Pancreas (tissue), 10 donors: Measurements from ENCODE around the gene THOC6. TPM values are rescaled to one million over a fixed set of nuclear protein-coding genes. Genes with fewer than 3 reads are reported as not detected.
A peak's percentile ranks its signal among the peaks of the same experiment; 100 is the strongest.

Source experiments
- ATAC-seq, 4 donors: fragments of 200-7000 bp; cut with Tn5 transposase; one replicate each; pipeline versions ENCODE4 v1.8.0 to v1.9.1; 2020; ENCODE audit warnings: mild to moderate bottlenecking in 4 of 4, moderate library complexity in 4 of 4
- DNase-seq, 6 donors: peaks; one replicate each; pipeline ENCODE4 v3.0.0-alpha.2; 2020
- FAIRE-seq: peaks from 2 replicates; lab custom pipeline; 2012; peaks lifted over from hg19 to GRCh38; lab: Jason Lieb, UNC
- H3K27ac ChIP-seq, 4 donors: fragments of 200-600 bp; sonication (generic); 1 replicate in 3 of 4; 2 replicates in 1 of 4; pipeline versions ENCODE4 v1.5.0 to v1.8.0; 2020
- H3K27me3 ChIP-seq, 4 donors: fragments of 200-600 bp; one replicate each; pipeline ENCODE4 v1.8.0; 2021
- H3K36me3 ChIP-seq, 3 donors: fragments of 200-600 bp; sonication (generic) in 1 of 3; one replicate each; pipeline versions ENCODE4 v1.5.0 to v1.8.0; 2020 to 2021
- H3K4me1 ChIP-seq, 3 donors: fragments of 200-600 bp; one replicate each; pipeline ENCODE4 v1.8.0; 2021
- H3K4me3 ChIP-seq, 4 donors: fragments of 200-600 bp; sonication (generic) in 2 of 4; one replicate each; pipeline versions ENCODE4 v1.5.0 to v1.8.0; 2020 to 2021
- H3K9me3 ChIP-seq, 4 donors: fragments of 200-600 bp; one replicate each; pipeline ENCODE4 v1.8.0; 2021
- WGBS, 2 donors: extraction: QIAGEN DNeasy Blood & Tissue Kit; methylation state at CpG; one replicate each; pipeline ENCODE4 v1.1.7; 2013; 5-methylcytosine and 5-hydroxymethylcytosine counted together
- intact Hi-C, 3 donors: fragments of 100-400 bp; cut with DNase I; formaldehyde crosslinking; loops; one replicate each; pipeline versions ENCODE4 v1.11.1 to v1.14.2; 2022
- polyA plus RNA-seq, 2 donors: library from polyadenylated mRNA; stranded (reverse); fragments of 200-250 nt; gene quantifications; one replicate each; pipeline ENCODE4 v1.2.3, GENCODE V29; 2013
- total RNA-seq, 6 donors: library from RNA; stranded (reverse); fragmentation: NEBNext Ultra II Directional in 4 of 6; extraction: Animal tissue kit (Norgen Biotek cat#: 25700) in 4 of 6; gene quantifications; one replicate each; pipeline versions ENCODE4 v1.2.1 to v1.2.4, GENCODE V29; 2021 to 2023
- TF ChIP-seq, protein P1 (sequence below), 4 donors: fragments of 200-600 bp; sonication (generic) in 3 of 4; IDR thresholded peaks; one replicate each; pipeline versions ENCODE4 v1.5.0 to v1.8.0; 2021; ENCODE audit warnings: antibody characterized with exemption in 4 of 4
- donor health status: healthy with polysubstance abuse.
- donor health status: DM: no; HTN: no; CAD: no; lungs with moderate emphysema.
- donor health status: DM: no; HTN: no; CAD: no.
- donor health status: control.
- donor health status: control.
- donor health status: Bipolar disorder and iron deficiency.
- donor health status: DM: yes; HTN: yes; CAD: no.
- donor health status: DM: no; HTN: no; CAD: no.
- donor health status: DM: no; HTN: no; CAD: no.
- donor health status: DM: yes; HTN: yes; CAD: no.

The THOC6 gene
- total and polyA plus RNA-seq, 8 donors: 6.2 to 38.2 (median 8.5) TPM

DNA sequence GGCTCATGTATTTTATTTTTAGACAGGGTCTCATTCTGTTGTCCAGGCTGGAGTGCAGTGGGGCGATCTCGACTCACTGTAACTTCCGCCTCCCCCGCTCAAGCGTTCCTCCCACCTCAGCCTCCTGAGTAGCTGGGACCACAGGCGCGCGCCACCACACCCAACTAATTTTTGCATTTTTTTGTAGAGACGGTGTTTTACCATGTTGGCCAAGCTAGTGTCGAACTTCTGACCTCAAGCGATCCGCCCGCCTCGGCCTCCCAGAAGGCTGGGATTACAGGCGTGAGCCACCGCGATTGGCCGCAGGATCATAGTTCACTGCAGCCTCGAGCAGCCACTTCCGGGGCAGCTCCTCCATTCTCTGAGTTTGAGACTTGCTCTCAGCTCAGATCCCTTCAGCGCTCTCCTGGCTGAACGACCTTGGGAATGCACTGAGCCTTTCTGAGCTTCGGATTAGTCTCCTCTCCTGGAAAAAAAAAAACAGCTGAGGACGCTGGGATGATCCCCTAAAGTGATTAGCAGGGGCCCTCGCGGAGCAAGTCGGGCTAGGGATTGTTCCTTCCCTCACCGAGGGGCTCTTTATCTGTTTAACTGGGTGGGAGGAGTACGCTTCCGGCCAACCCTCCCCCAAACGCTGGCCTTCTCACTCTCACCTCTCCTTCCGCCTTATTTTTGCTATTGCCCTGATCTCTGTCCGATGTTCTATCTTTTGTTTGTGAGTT lies 42.5 kb upstream of the THOC6 start:
- intact Hi-C loops: loop anchor here in 1 of 3 donors (5.0 kb wide), 1 partner anchor 59 kb away; no protein-coding TSS in a partner anchor
- Histone ChIP-seq H3K27me3 (no peaks in the 10 kb centered on the region), H3K27ac (no peak overlapping the region), H3K4me1 (peaks cover 31 to 62% (median 31%) of the 10 kb centered on the region in 3 donors), H3K4me3 (peak overlapping the region in 2 of 4 donors; percentile 73 to 79), H3K9me3 (no peaks in the 10 kb centered on the region), H3K36me3 (no peaks in the 10 kb centered on the region)
- WGBS, 2 donors: 54 to 60% methylated on average over 33 of the region's 33 CpGs
- FAIRE-seq (no peak), DNase-seq (peak in 2 of 6 donors; percentile 40 to 51), ATAC-seq (no peak)
- TF ChIP-seq, protein P1, sequence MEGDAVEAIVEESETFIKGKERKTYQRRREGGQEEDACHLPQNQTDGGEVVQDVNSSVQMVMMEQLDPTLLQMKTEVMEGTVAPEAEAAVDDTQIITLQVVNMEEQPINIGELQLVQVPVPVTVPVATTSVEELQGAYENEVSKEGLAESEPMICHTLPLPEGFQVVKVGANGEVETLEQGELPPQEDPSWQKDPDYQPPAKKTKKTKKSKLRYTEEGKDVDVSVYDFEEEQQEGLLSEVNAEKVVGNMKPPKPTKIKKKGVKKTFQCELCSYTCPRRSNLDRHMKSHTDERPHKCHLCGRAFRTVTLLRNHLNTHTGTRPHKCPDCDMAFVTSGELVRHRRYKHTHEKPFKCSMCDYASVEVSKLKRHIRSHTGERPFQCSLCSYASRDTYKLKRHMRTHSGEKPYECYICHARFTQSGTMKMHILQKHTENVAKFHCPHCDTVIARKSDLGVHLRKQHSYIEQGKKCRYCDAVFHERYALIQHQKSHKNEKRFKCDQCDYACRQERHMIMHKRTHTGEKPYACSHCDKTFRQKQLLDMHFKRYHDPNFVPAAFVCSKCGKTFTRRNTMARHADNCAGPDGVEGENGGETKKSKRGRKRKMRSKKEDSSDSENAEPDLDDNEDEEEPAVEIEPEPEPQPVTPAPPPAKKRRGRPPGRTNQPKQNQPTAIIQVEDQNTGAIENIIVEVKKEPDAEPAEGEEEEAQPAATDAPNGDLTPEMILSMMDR (IDR thresholded peaks at IDR 0.05): no peak

DNA sequence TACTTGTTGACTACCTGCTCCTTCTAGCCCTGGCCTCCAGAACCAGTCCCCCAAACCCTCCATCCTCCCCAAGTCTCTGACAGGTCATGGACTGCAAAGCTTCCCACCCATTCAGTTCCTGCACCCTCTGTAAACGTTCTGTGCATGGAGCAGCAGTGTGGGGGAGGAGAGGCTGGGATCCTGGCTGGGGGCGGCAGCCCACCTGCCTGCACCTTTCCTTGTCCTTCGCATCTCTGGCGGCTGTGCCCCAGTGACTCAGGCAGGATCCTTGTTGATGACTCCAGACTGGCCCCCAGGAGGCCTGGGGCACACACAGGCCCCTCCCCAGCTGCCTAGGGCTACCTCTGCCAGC lies 42.0 kb upstream of the THOC6 start:
- 76 to 79% methylated on average over 4 of the region's 4 CpGs for WGBS, 2 donors
- peak in 2 of 6 donors; percentile 41 to 55 for DNase-seq

DNA sequence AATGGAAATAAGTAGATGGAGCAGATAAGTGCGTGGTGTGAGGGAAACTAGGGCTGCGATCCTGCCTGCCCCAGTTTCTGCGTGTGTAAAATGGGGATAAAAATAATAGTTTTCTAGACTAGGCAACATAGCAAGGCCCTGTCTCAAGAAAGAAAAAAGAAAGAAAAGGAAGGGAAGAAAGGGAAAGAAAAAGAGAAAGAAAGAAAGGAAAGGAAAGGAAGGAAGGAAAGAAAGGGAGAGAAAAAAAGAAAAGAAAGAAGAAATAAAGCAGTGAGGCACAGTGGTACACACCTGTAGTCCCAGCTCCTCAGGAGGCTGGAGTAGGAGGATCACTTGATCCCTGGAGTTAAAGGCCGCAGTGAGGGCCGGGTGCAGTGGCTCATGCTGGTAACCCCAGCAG lies 41.4 kb upstream of the THOC6 start:
- TF ChIP-seq, protein P1 (IDR thresholded peaks at IDR 0.05): no peak
- H3K4me1 ChIP-seq: peaks cover 22 to 54% (median 22%) of the 10 kb centered on the region in 3 donors
- no peak overlapping the region for H3K4me3 ChIP-seq
- no peak for ATAC-seq
- H3K27ac ChIP-seq: no peak overlapping the region
- DNase-seq: no peak
- intact Hi-C loops: loop anchor here in 1 of 3 donors (5.0 kb wide), 1 partner anchor 60 kb away; no protein-coding TSS in a partner anchor
- no peaks in the 10 kb centered on the region for H3K27me3 ChIP-seq
- H3K9me3 ChIP-seq: no peaks in the 10 kb centered on the region
- no peaks in the 10 kb centered on the region for H3K36me3 ChIP-seq
- FAIRE-seq: no peak
- 85 to 86% methylated on average over 5 of the region's 5 CpGs for WGBS, 2 donors

More for the DNA sequence above, 42.0 kb upstream of the THOC6 start:
- Histone ChIP-seq H3K4me1 (peaks cover 26 to 59% (median 27%) of the 10 kb centered on the region in 3 donors), H3K9me3 (no peaks in the 10 kb centered on the region), H3K27me3 (no peaks in the 10 kb centered on the region), H3K36me3 (no peaks in the 10 kb centered on the region), H3K4me3 (no peak overlapping the region), H3K27ac (no peak overlapping the region)
- TF ChIP-seq, protein P1 (IDR thresholded peaks at IDR 0.05): no peak
- ATAC-seq (no peak), FAIRE-seq (no peak)
- intact Hi-C loops: loop anchor here in 1 of 3 donors (5.0 kb wide), 1 partner anchor 60 kb away; no protein-coding TSS in a partner anchor

DNA sequence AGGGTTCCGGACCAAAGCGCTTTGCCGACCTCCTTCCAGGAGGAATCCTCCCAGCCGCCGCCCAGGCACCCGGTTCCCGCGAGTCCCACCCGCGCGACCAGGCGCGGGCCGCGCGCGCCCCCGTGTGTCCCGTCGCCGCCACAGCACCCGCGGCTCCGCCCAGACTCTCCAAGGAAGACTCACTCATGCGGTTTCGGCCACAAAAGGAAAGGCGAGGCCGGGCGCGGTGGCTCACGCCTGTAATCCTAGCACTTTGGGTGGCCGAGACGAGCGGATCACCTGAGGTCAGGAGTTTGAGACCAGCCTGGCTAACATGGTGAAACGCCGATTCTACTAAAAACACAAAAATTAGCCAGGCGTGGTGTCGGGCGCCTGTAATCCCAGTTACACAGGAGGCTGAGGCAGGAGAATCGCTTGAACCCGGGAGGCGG lies 40.1 kb upstream of the THOC6 start:
- WGBS, 2 donors: 8 to 9% methylated on average over 42 of the region's 42 CpGs
- no peaks in the 10 kb centered on the region for H3K9me3 ChIP-seq
- peak overlapping the region in 1 of 4 donors; percentile 13 for H3K4me3 ChIP-seq
- DNase-seq (peak in 5 of 6 donors; percentile 66 to 94 (median 84)), FAIRE-seq (no peak), ATAC-seq (peak; percentile 26 to 64 (median 54))
- TF ChIP-seq, protein P1 (IDR thresholded peaks at IDR 0.05): peak; percentile 95 to 97 (median 96)
- no peaks in the 10 kb centered on the region for H3K27me3 ChIP-seq
- intact Hi-C loops: loop anchor here in 1 of 3 donors (5.0 kb wide), 1 partner anchor 61 kb away; no protein-coding TSS in a partner anchor
- no peak overlapping the region for H3K27ac ChIP-seq
- H3K4me1 ChIP-seq: peaks cover 13 to 45% (median 17%) of the 10 kb centered on the region in 3 donors
- no peaks in the 10 kb centered on the region for H3K36me3 ChIP-seq
